Smooth muscle cell of the brain vasculature (primary cell): ENCODE data around the gene TANC1.

Experiments used
- DNase-seq: peaks from one replicate; pipeline ENCODE4 v3.0.0-alpha.2; 2012; ENCODE audit warnings: low read depth, low spot score

Gene TANC1

GRCh38 chr2:159118115-159118858, 149.8 kb downstream of the TANC1 start:
- peak; percentile 79 for DNase-seq

- DNase-seq = no peak
Measured at GRCh38 chr2:159118859-159119500, 150.5 kb downstream of the TANC1 start.

- no peak for DNase-seq
Measured at GRCh38 chr2:159119652-159120257, 151.3 kb downstream of the TANC1 start.

GRCh38 chr2:159123786-159124185, 155.3 kb downstream of the TANC1 start:
- DNase-seq = no peak

GRCh38 chr2:159124441-159124911, 156.0 kb downstream of the TANC1 start:
- no peak for DNase-seq

GRCh38 chr2:159124931-159125467, 156.6 kb downstream of the TANC1 start:
- DNase-seq = no peak

GRCh38 chr2:159125858-159126257, 157.4 kb downstream of the TANC1 start:
- DNase-seq = no peak

GRCh38 chr2:159126432-159127022, 158.1 kb downstream of the TANC1 start:
- DNase-seq = no peak

- DNase-seq = no peak
Measured at GRCh38 chr2:159128191-159128590, 159.8 kb downstream of the TANC1 start.

GRCh38 chr2:159129269-159129668, 160.8 kb downstream of the TANC1 start:
- DNase-seq = no peak

GRCh38 chr2:159129824-159130223, 161.4 kb downstream of the TANC1 start:
- DNase-seq = no peak

- DNase-seq = no peak
Measured at GRCh38 chr2:159130302-159130701, 161.9 kb downstream of the TANC1 start.

- no peak for DNase-seq
Measured at GRCh38 chr2:159131267-159131913, 162.9 kb downstream of the TANC1 start.

GRCh38 chr2:159131914-159132281, 163.5 kb downstream of the TANC1 start:
- DNase-seq = no peak

- DNase-seq = no peak
Measured at GRCh38 chr2:159133797-159134196, 165.4 kb downstream of the TANC1 start.

- DNase-seq = no peak
Measured at GRCh38 chr2:159134979-159135378, 166.5 kb downstream of the TANC1 start.

GRCh38 chr2:159136391-159136790, 168.0 kb downstream of the TANC1 start:
- DNase-seq = no peak

- DNase-seq = no peak
Measured at GRCh38 chr2:159137511-159138241, 169.2 kb downstream of the TANC1 start.

GRCh38 chr2:159138642-159139182, 170.3 kb downstream of the TANC1 start:
- no peak for DNase-seq

GRCh38 chr2:159139216-159139933, 170.9 kb downstream of the TANC1 start:
- DNase-seq = no peak
